GM12878 (cell line): ENCODE data around the gene SLC4A2. TPM values are rescaled to one million over a fixed set of nuclear protein-coding genes. Genes with fewer than 3 reads are reported as not detected.

Experiments used
- ATAC-seq: fragments of 200-7000 bp; cut with Tn5 transposase; 3 replicates; pipeline ENCODE4 v1.9.1; 2020; ENCODE audit warnings: mild to moderate bottlenecking, moderate library complexity
- BruUV-seq: library from RNA; stranded (reverse); fragments of 400-500 nt; replicated peaks from 2 replicates; lab custom pipeline; 2021; lab: Mats Ljungman, UMichigan
- CTCF ChIA-PET: fragments of 300-600 bp; sonication (Branson Sonifier 250); formaldehyde crosslinking; extraction: SDS; loops from one replicate; lab custom pipeline; 2021; ENCODE audit warnings: inconsistent platforms; lab: Yijun Ruan, JAX
- POLR2A ChIA-PET: fragments of 350-600 bp; formaldehyde crosslinking; extraction: SDS; loops from one replicate; lab custom pipeline; 2021; ENCODE audit warnings: inconsistent platforms; lab: Charles Lee
- RAD21 ChIA-PET: fragments of 300-600 bp; sonication (Branson Sonifier 250); formaldehyde crosslinking; loops from one replicate; lab custom pipeline; 2023; ENCODE audit warnings: antibody characterized with exemption; ENCODE audit not compliant: unreplicated experiment; lab: Charles Lee
- SMC1A ChIA-PET: fragments of 300-600 bp; sonication (Branson Sonifier 250); formaldehyde crosslinking; loops from one replicate; lab custom pipeline; 2023; ENCODE audit not compliant: unreplicated experiment, uncharacterized antibody; lab: Charles Lee
- DNase-seq: peaks from one replicate; pipeline ENCODE4 v3.0.0-alpha.2; 2011; ENCODE audit warnings: low read depth, low spot score
- FAIRE-seq: peaks from 3 replicates; lab custom pipeline; 2011; peaks lifted over from hg19 to GRCh38; lab: Jason Lieb, UNC
- H2AFZ ChIP-seq: 2 replicates; pipeline ENCODE4 v1.6.0; 2011; ENCODE audit warnings: low read depth, low read length, control low read depth; ENCODE audit not compliant: control insufficient read depth
- H3K27ac ChIP-seq: 2 replicates; pipeline ENCODE4 v1.5.1; 2011; ENCODE audit warnings: control low read depth; ENCODE audit not compliant: control insufficient read depth, insufficient read depth
- H3K27me3 ChIP-seq, 2 experiments: replicated peaks in 1 of 2; 2 replicates each; pipeline versions ENCODE4 v1.6.0 to v1.6.1; 2011; ENCODE audit warnings: low read length in 1 of 2; ENCODE audit not compliant: control insufficient read depth in 2 of 2, insufficient read depth in 2 of 2
- H3K36me3 ChIP-seq, 2 experiments: 2 replicates each; pipeline ENCODE4 v1.5.1; 2011; ENCODE audit warnings: low read length in 1 of 2; ENCODE audit not compliant: control insufficient read depth in 2 of 2, insufficient read depth in 2 of 2
- H3K4me1 ChIP-seq: 2 replicates; pipeline ENCODE4 v1.6.1; 2011; ENCODE audit warnings: mild to moderate bottlenecking, low read length, moderate library complexity, mixed read lengths; ENCODE audit not compliant: control insufficient read depth, insufficient read depth
- H3K4me2 ChIP-seq: 2 replicates; pipeline ENCODE4 v1.6.0; 2011; ENCODE audit warnings: control low read depth; ENCODE audit not compliant: control insufficient read depth, insufficient read depth
- H3K4me3 ChIP-seq: fragments of 200-600 bp; sonication (generic); 2 replicates; pipeline ENCODE4 v1.5.1; 2016
- H3K79me2 ChIP-seq: 2 replicates; pipeline ENCODE4 v1.6.0; 2011; ENCODE audit warnings: low read length; ENCODE audit not compliant: control insufficient read depth, insufficient read depth
- H3K9ac ChIP-seq: 2 replicates; pipeline ENCODE4 v1.8.0; 2011; ENCODE audit warnings: low read length, control low read depth, mixed read lengths; ENCODE audit not compliant: control insufficient read depth, insufficient read depth
- H3K9me3 ChIP-seq: replicated peaks from 3 replicates; pipeline ENCODE4 v1.5.1; 2011; ENCODE audit warnings: mild to moderate bottlenecking, low read length; ENCODE audit not compliant: control insufficient read depth, insufficient read depth
- H4K20me1 ChIP-seq: 2 replicates; pipeline ENCODE4 v1.6.0; 2011; ENCODE audit not compliant: control insufficient read depth, insufficient read depth
- ASH2L ChIP-seq: fragments of 300-600, 200-600 bp; sonication (generic); IDR thresholded peaks from 2 replicates; pipeline ENCODE4 v1.6.1; 2017; ENCODE audit warnings: low read depth, mild to moderate bottlenecking, borderline replicate concordance
- BCL3 ChIP-seq: IDR thresholded peaks from 2 replicates; pipeline ENCODE4 v1.6.1; 2011; ENCODE audit warnings: borderline replicate concordance, low read depth, mild to moderate bottlenecking, moderate library complexity, low read length; ENCODE audit not compliant: insufficient read depth, poor library complexity, severe bottlenecking
- E4F1 ChIP-seq: fragments of 450-650 bp; IDR thresholded peaks from 2 replicates; pipeline ENCODE4 v1.6.1; 2018; ENCODE audit warnings: borderline replicate concordance, mild to moderate bottlenecking; ENCODE audit not compliant: partially characterized antibody
- ELK1 ChIP-seq: IDR thresholded peaks from 2 replicates; pipeline ENCODE4 v1.6.1; 2012; ENCODE audit warnings: low read depth, low read length, improper control_type of control experiment
- ESRRA ChIP-seq: IDR thresholded peaks from 2 replicates; pipeline ENCODE4 v1.6.1; 2012; ENCODE audit warnings: mild to moderate bottlenecking, low read length, improper control_type of control experiment
- GATAD2B ChIP-seq: fragments of 450-650 bp; conservative IDR thresholded peaks from 2 replicates; pipeline ENCODE4 v1.6.1; 2017; ENCODE audit warnings: low read depth, mild to moderate bottlenecking, moderate library complexity
- IRF5 ChIP-seq: fragments of 450-650 bp; IDR thresholded peaks from 2 replicates; pipeline ENCODE4 v1.6.1; 2017; ENCODE audit warnings: borderline replicate concordance
- KDM1A ChIP-seq: fragments of 200-600 bp; sonication (generic); IDR thresholded peaks from 2 replicates; pipeline ENCODE4 v1.6.1; 2016; ENCODE audit warnings: borderline replicate concordance
- REST ChIP-seq: IDR thresholded peaks from 2 replicates; pipeline ENCODE4 v1.6.1; 2012; ENCODE audit warnings: mild to moderate bottlenecking, low read depth, low read length
- SIN3A ChIP-seq: IDR thresholded peaks from 2 replicates; pipeline ENCODE4 v1.6.1; 2012; ENCODE audit warnings: low read depth, low read length, improper control_type of control experiment
- SMARCA5 ChIP-seq: fragments of 450-650 bp; IDR thresholded peaks from 2 replicates; pipeline ENCODE4 v1.6.1; 2017; ENCODE audit warnings: mild to moderate bottlenecking
- ZNF24 ChIP-seq: fragments of 450-650 bp; IDR thresholded peaks from 2 replicates; pipeline ENCODE4 v1.6.1; 2017; ENCODE audit warnings: antibody characterized with exemption, mild to moderate bottlenecking
- ZZZ3 ChIP-seq: IDR thresholded peaks from 2 replicates; pipeline ENCODE4 v1.6.1; 2011; ENCODE audit warnings: low read depth; ENCODE audit not compliant: control insufficient read depth, insufficient read length
- WGBS: methylation state at CpG from one replicate; pipeline ENCODE4 v1.1.6; 2016; ENCODE audit warnings: low lambda C conversion rate; ENCODE audit not compliant: insufficient replicate concordance, insufficient coverage; ENCODE audit errors: missing lambda C conversion rate; 5-methylcytosine and 5-hydroxymethylcytosine counted together
- in situ Hi-C: fragments of 300-500 bp; cut with MboI; formaldehyde crosslinking; loops from 9 replicates; pipeline ENCODE4 v1.14.3; 2018; ENCODE audit warnings: mixed read lengths
- intact Hi-C: fragments of 100-400 bp; cut with micrococcal nuclease; formaldehyde crosslinking; loops from one replicate; pipeline ENCODE4 v1.14.2; 2022; ENCODE audit not compliant: unreplicated experiment
- polyA plus RNA-seq, 11 experiments: library from polyadenylated mRNA; depleted of rRNA in 4 of 11; unstranded in 6 of 11; stranded (reverse) in 5 of 11; fragments of >200 nt; fragmentation: Nextera tagmentation in 4 of 11; fragmentation: Illumina TruSeq in 1 of 11; extraction: Ambion mirVana in 4 of 11; extraction: Trizol in 1 of 11; gene quantifications; 1 replicate in 1 of 11; 2 replicates in 10 of 11; pipeline versions ENCODE4 v1.2.1 to v1.2.3, GENCODE V29; 2011 to 2016; ENCODE audit warnings: inconsistent platforms in 2 of 11, missing spikeins in 2 of 11, low read depth in 1 of 11
- total RNA-seq, 4 experiments: library from RNA; depleted of rRNA in 3 of 4; stranded (reverse); fragments of >200 nt in 3 of 4; fragmentation: Illumina TruSeq in 1 of 4; extraction: Trizol in 1 of 4; gene quantifications; 2 replicates each; pipeline versions ENCODE4 v1.2.1 to v1.2.3, GENCODE V29; 2013 to 2021

SLC4A2 gene
- total and polyA plus RNA-seq, 10 of the 15 experiments (the other 5 are each of a cell fraction or from before 2014, with no cell fraction given) = 2.7 to 78.6 (median 30.1) TPM

- RAD21 ChIA-PET = no interaction called here
- no peak overlapping the region for H3K27ac ChIP-seq
- H3K27me3 ChIP-seq = no peaks in the 10 kb centered on the region
- DNase-seq = no peak
- H4K20me1 ChIP-seq = no peaks in the 10 kb centered on the region; the same call in 1 of the 2 replicates
- POLR2A ChIA-PET = interaction anchor here (0.5 to 0.6 kb wide), 2 partner anchors 13 to 423 kb away, joined by 3 to 4 read pairs; no protein-coding TSS in a partner anchor
- 100% methylated on average over 5 of the region's 5 CpGs for WGBS
- peaks cover 50% of the 10 kb centered on the region for H3K79me2 ChIP-seq
- no peak overlapping the region for H3K4me3 ChIP-seq
- no peak overlapping the region for H3K4me2 ChIP-seq
- intact Hi-C loops (no loop called here), in situ Hi-C loops (no loop called here)
- peaks cover 0 to 5% of the 10 kb centered on the region in 2 experiments; a peak in 2 of 4 replicates for H3K36me3 ChIP-seq
- H3K9ac ChIP-seq = no peak overlapping the region
- no peak for FAIRE-seq
- H3K4me1 ChIP-seq = peaks cover 1% of the 10 kb centered on the region
- H3K9me3 ChIP-seq = no peaks in the 10 kb centered on the region
- H2AFZ ChIP-seq = no peak overlapping the region
- CTCF ChIA-PET = interaction anchor here (3.4 kb wide), 1 partner anchor 16 kb away, joined by 19 read pairs; no protein-coding TSS in a partner anchor
- ATAC-seq = no peak
- BruUV-seq = no TSS peak
- SMC1A ChIA-PET = interaction anchor here (0.8 kb wide), 1 partner anchor 17 kb away, joined by 3 read pairs; no protein-coding TSS in a partner anchor
- TF ChIP-seq IRF5 (no peak), REST (no peak), KDM1A (no peak), ESRRA (no peak), E4F1 (no peak), SIN3A (no peak), ZNF24 (no peak), ELK1 (no peak), SMARCA5 (no peak), BCL3 (no peak), ASH2L (no peak), GATAD2B (no peak), ZZZ3 (no peak)
- TF ChIP-seq, all 136 proteins: peak for 0
Observed at GRCh38 chr7:151094675-151095074, 35.3 kb downstream of the SLC4A2 start.
